HL-60 (cell line): Measurements from ENCODE around the gene TBXAS1.

Experiments
- TF ChIP-seq, protein P1 (sequence below): IDR thresholded peaks from one replicate; pipeline ENCODE4 v1.5.1; 2011; ENCODE audit warnings: low read length, control low read depth, inconsistent platforms; ENCODE audit not compliant: insufficient read depth
- TF ChIP-seq, protein P2 (sequence below): IDR thresholded peaks from 2 replicates; pipeline ENCODE4 v1.6.1; 2012; ENCODE audit warnings: low read depth; ENCODE audit not compliant: insufficient replicate concordance

DNA sequence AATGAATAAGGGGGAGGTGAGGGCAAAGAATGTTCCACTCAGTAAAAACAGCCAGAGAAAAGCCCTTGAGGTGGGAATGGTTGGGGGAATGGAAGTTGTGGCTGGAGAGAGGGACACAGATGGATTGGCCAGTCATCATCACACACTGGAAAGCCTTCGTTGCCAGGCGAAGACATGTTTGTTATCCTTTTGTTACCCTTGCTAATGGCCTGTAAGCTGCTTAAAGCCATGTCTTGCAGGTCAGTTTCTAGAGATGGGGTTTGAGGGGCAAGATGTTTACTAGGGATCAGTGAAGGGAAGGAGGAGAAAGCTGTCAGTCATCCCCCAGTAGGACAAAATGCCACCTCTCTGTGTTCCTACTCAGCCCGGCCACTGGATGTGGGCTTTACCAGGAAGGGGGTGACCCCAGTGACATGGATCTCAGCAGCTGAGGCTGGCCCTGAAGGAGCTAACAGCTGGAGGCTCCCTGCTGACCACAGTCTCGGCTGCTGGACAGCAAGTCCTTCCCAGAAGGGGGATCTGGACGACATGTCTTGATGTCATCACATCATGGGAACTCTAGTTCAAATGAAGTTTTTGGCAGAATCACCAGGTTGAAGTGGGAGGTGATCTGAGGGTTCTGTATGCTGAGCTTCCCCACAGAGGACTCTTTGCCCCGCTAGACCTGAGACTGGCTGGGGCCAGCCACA is 66.2 kb downstream of the TBXAS1 start:
- TF ChIP-seq, protein P1, sequence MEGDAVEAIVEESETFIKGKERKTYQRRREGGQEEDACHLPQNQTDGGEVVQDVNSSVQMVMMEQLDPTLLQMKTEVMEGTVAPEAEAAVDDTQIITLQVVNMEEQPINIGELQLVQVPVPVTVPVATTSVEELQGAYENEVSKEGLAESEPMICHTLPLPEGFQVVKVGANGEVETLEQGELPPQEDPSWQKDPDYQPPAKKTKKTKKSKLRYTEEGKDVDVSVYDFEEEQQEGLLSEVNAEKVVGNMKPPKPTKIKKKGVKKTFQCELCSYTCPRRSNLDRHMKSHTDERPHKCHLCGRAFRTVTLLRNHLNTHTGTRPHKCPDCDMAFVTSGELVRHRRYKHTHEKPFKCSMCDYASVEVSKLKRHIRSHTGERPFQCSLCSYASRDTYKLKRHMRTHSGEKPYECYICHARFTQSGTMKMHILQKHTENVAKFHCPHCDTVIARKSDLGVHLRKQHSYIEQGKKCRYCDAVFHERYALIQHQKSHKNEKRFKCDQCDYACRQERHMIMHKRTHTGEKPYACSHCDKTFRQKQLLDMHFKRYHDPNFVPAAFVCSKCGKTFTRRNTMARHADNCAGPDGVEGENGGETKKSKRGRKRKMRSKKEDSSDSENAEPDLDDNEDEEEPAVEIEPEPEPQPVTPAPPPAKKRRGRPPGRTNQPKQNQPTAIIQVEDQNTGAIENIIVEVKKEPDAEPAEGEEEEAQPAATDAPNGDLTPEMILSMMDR: no peak
- TF ChIP-seq, protein P2, sequence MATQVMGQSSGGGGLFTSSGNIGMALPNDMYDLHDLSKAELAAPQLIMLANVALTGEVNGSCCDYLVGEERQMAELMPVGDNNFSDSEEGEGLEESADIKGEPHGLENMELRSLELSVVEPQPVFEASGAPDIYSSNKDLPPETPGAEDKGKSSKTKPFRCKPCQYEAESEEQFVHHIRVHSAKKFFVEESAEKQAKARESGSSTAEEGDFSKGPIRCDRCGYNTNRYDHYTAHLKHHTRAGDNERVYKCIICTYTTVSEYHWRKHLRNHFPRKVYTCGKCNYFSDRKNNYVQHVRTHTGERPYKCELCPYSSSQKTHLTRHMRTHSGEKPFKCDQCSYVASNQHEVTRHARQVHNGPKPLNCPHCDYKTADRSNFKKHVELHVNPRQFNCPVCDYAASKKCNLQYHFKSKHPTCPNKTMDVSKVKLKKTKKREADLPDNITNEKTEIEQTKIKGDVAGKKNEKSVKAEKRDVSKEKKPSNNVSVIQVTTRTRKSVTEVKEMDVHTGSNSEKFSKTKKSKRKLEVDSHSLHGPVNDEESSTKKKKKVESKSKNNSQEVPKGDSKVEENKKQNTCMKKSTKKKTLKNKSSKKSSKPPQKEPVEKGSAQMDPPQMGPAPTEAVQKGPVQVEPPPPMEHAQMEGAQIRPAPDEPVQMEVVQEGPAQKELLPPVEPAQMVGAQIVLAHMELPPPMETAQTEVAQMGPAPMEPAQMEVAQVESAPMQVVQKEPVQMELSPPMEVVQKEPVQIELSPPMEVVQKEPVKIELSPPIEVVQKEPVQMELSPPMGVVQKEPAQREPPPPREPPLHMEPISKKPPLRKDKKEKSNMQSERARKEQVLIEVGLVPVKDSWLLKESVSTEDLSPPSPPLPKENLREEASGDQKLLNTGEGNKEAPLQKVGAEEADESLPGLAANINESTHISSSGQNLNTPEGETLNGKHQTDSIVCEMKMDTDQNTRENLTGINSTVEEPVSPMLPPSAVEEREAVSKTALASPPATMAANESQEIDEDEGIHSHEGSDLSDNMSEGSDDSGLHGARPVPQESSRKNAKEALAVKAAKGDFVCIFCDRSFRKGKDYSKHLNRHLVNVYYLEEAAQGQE: no peak
